GM21737 (cell line): ENCODE measurements around the gene GIMAP6.
"Not testable (repeated sequence)": the region's sequence is repeated elsewhere in the genome, so short reads cannot be mapped to it uniquely, and the experiment has no call there.

Source experiments
- ATAC-seq: cut with Tn5 transposase; IDR thresholded peaks from one replicate; pipeline ENCODE4 v1.9.1; 2021; ENCODE audit warnings: mild to moderate bottlenecking, moderate library complexity; ENCODE audit not compliant: unreplicated experiment

GIMAP6 gene

DNA sequence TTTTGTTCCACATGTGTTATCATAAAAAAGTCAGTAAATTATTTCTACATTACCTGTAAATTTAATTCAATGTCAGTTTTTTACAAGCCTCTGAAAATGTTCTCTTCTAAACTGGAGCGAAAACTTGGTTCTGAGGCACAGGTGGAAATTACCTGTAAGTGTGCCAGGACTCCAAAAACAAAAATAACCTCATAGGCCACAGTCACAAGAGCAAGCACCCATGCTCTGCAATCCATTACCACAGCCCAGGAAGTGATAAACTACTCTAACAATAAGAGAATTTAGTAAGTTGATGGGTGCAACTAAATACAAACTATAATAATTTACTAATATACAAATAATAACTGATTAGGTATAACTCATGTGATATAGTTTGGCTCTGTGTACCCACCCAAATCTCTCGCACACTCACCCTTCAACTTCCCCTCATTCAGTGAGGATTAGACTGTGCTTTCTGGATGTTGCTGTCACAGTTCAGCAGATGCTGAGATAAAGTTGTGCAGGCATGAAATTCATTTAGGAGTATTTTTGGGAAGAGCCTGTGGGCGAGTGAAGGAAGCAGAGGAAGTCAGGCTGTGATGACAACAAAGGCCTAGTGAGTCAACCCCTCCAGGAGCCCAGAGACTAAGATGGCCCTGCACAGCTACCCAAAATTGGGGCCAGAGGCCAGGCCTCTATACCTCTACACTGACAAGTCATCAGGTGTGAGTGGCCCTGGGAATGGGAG, 16.3 kb upstream of the GIMAP6 start:
- no peak for ATAC-seq

DNA sequence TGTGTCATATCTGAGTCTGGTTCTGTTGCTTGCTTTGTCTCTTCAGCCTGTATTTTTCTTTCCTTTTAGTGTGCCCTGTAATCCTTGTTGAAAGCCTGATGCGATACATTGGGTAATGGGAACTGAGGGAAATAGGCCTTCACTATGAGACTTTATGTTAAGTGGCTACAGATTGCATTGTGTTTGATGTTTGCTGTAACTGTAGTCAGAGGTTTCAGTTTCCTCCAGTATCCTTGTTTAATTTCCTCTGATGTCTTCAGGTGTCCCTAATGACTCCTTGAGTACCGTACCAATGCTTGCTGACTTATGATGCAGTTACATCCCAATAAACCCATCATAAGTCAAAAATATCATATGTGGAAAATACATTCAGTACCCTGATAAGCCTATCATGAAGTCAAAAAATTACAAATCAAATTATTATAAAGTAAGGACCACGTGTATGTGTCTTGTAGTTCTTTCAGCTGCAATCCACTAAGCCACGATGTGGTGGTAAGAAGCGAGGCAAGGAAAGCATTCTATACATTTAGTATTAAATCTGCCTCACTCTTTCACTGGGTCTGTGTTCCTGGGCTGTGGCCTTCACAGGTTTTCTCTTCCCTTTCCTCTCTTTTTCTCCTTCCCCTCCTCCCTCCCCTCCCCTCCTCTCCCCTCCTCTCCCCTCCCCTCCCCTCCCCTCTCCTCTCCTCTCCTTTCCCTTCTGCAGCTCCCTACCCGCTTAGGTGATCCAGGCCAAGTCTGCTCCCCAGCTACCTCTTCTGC, 13.3 kb upstream of the GIMAP6 start:
- no peak for ATAC-seq

DNA sequence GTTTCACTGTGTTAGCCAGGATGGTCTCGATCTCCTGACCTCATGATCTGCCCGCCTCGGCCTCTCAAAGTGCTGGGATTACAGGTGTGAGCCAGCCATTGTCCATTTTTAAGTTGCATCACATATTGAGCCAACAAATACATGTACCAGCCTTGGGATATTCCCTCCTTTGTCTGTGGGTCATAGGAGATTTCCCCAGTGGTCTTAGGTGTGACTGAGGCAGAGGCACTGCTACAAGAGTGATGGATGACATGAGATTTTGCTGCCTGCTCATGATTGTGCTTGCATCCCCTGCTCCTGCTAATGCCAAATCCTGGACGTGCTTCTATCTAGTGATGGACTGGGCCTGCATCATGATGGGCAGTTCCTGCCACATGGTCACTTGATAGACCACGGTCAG, 10.7 kb upstream of the GIMAP6 start:
- ATAC-seq: no peak

DNA sequence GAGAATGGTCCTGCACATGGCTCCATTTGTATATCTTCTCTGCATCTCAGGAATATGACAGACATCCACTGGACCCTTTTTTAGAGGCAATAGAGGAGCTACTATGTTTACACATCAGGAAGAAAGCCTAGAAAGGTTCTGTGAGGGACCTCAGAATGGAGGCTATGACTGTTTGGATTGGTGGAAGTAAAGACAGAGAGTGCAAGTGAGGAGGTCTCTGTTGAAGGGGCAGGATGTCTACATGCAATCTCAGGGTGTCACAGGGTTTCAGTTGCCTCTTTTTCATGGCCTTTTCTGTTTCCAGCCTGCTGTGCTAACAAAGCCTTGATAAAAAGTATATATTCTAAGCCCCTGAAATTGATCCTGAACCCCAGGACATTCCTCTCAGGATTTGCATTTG, 9.7 kb upstream of the GIMAP6 start:
- ATAC-seq: no peak

DNA sequence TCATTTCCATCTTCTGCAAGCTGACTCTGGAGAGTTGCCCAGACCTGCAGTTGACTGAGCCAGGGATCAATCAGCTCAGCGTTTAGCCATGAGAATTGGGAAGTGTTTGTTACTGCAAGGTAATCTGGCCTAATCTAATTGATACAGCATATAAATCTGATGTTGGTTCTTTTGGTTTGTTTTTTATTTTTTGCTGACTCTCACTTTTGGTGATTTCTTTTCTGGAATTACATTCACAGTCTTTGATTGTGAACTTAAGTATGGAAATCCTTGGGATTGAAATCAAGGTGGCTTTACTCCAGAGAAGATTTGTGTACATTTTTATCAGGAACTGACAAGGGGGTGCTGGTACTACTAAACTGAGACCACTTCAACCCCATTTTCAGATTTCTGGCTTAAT, 1.7 kb upstream of the GIMAP6 start:
- ATAC-seq: no peak

DNA sequence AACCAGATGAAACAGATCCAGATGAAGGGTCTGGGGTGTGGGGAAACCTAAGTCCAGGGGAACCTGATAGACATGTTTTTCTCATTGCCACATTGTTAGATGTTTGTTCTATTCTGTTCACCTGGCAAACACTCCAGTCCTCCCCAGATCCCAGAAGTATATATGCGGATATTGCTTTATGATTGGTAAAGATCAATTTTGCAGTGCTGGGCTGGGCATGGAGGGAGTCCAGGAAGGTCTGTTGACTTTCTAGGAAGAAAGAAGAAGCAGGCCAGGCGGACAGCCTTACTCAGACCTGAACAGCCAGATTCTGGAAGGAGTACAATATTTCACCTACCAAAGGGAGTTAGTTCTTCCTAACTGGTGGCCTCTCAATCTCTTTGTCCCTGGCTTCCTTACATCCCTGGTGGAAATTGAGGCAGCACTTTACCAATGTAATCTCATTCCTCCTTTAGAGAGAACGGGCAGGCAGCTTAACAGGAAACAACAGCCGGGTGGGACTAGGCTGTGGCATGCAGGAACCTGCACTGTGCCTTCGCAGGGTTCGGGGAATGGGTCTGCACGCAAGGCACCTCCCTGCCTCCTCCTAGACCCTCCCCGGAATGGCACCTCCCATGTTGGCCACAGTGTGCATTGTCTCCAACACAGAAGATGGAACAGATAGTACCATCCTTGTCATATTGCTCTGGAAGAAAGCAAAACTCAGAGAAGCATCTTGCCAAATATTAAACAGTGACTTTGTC, 930 bp downstream of the GIMAP6 start:
- ATAC-seq: no peak

DNA sequence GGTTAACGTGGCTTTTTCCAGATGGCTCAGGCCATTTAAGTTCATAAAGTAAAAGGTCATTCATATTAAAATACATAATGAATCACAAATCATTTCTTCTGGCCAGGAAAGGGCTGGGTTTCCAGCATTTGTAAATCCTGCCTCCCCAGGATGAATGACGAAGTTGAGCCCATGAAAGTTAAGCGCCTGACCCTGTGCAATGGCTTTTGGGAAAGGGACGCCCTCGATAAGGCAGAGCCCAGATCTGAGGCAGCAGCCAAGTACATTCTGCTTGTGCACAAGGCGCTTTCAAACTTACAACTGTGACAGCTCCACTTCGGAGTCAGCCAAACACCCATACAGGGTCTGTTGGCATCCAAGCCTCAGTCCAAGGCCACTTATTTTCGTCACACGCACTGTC, 2.8 kb downstream of the GIMAP6 start:
- ATAC-seq: no peak

DNA sequence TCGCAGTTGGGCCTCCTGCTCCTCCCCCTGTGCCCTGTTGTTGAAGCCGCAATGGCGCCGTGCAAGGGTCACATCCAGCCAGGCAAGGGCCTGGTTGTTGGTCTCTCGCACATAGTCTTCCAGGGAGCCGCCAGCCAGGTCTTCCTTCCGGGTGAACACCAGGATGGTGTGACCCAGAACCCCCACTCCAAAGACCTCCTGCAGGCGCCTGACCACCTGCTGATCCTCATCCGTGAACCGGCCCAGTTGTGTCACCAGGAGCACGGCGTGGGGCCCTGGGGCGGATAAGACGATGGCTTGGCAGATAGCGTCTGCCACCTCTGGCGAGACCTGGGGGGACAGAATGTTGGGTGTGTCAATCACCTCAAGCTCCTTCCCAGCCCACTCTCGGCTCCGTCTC, 4.2 kb downstream of the GIMAP6 start:
- no peak for ATAC-seq

DNA sequence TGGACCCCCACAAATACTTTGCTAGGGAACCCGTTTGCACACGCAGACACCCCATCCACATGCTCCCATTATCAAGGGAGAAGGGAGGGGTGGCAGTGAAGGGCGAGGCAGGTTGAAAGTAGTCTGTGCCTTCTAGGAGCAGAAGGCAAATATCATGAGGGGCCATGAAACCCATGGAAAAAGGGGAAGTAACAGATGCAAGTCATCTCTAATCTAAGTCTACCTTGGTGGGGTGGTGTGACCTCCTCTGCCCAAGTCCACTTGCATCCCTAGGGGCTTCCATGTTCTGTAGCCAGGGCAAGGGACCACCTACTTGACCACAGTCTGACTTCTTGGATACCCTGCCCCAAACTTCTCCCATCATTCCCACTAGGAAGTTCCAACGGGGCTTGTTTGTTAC, 5.5 kb downstream of the GIMAP6 start:
- ATAC-seq: no peak

DNA sequence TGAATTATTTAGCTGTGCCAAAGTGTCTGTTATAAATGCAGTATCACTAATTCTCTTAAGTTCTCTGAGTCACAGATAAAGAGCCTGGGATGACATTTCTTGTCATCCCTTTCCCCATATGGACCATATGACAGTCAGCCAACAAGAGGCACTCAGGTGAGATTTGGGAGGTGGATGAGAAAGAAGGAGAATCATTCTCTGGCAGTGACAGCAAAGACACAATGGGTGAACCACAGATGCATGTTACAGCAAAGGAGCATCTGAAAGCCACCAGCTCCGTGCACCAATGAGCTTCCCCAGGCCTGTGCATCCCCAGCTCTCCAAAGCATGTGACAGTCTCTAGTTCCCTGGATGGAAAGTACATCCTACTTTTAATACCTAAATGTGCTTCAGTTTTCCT, 10.8 kb downstream of the GIMAP6 start:
- no peak for ATAC-seq

DNA sequence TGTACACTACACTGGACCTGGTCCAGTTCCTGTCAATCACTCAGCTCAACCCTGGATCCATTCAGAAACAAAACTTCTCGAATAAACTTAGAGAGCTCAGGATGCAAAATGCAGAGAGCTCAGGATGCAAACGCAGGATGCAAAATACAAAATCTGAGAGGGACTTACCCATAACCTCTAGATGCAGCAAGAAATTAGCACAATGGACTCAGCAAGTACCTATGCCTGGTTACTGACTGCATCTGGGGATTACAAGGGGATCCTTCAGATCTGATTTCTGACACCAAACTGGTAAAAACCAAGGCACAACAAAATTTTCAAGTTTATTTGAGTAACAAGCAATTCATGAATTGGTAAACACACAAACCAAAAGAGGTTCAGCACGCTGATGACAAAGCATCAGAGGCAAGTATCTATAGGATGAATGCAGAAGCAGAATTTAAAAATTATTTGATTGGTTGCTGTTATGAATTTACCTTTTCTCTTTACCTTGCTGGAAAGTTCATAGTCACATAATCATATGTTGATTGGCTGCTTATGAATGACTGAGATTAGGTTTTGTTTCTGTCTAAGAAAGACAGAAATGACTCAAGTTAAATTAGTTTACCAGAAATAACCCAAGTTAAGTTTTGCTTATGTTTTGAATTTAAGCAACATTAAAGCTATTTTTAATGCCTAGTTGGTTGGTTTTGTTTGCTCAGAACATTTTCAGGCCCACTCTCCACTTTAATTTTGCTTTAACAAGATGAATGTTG, 11.4 kb downstream of the GIMAP6 start:
- no peak for ATAC-seq

DNA sequence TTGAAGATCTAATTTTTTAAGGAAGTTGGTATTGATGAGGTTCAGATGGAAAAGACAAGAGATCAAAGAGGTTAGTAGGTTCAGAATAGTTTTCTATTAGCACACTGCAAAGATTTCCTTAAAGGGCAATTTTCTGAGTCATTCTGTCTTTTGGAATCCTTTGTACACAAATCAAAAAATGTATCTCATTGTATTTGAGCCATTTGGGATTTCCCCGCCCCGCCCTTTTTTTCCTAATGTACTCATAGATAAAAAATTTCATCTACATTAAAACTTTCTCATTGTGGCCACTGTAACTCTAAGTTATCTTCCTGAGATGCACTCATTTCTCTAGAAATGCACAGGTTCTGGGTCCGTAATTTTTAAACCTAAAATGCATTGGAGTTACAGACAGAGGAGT, 12.1 kb downstream of the GIMAP6 start:
- no peak for ATAC-seq

DNA sequence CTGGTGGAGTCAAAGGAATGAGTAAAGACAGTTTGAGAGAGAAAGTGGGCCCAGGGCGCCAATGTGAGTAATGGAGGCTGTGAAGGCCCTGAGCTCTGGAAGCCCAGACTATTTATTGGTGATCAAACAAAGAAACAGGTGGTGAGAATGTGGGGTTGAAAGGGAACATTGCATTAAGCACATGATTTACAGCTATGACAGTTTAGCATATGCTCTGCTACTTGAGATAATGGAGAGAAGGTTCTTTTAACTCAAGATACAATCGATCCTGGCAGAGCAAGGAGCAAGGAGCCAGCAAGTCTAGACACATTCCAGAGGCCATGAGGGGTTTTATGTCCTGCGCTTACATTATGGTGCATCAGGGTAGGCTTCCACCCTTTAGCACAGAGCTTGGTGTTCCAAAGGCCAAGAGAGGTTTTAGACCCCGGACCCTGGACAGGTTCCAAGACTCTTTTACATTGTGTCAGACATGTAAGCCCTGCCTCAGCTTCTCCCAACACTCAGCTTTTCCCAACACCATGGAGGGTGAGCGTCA, 16.9 kb downstream of the GIMAP6 start:
- not testable (repeated sequence) for ATAC-seq

DNA sequence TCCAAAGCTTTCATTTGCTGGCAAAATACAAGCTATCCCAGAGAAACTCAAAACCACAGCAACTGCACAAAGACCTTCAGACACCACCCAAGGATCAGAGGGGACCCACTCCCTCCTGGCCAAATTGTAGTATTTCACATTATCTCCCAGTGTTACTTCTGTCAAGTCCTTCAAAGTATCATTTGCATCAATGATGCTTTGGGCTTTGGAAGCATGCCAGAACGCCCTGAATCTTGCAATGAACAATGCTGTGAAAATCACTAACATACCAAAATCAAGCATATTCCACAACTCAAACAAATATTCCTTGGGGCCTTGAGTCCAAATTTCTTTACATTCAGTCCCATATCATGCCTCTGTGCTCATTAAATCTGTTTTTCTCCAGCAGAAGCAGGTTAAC, 17.8 kb downstream of the GIMAP6 start:
- not testable (repeated sequence) for ATAC-seq

DNA sequence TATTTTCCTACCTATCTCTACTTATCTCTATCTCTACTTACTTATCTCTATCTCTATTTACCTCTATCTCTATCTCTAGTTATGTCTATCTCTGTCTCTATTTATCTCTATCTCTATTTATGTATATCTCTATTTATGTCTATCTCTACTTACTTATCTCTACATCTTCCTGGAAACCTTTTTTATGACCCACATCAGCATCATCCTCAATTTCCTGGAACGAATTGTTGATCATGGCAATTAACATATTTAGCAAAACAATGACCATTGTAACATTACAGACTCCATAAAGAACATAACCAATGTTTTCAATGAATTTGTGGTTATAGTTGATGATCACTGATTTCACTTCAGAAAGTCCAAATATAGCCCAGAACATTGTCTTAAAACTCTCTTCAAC, 18.3 kb downstream of the GIMAP6 start:
- no peak for ATAC-seq

DNA sequence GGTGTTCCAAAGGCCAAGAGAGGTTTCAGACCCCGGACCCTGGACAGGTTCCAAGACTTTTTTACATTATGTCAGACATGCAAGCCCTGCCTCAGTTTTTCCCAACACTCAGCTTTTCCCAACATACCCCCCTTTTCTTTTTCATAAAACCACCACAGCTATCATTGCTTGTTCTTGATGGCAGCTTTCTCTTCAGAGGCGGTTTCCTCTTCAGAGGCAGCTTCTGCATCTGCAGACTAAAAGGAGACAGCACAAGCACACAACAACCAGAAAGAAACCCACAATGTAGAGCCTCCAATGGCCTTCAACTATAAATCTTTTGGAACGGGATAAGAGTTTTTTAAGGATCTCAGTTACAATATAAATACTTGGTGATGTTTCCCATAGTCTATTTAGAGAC, 19.3 kb downstream of the GIMAP6 start:
- ATAC-seq: no peak

DNA sequence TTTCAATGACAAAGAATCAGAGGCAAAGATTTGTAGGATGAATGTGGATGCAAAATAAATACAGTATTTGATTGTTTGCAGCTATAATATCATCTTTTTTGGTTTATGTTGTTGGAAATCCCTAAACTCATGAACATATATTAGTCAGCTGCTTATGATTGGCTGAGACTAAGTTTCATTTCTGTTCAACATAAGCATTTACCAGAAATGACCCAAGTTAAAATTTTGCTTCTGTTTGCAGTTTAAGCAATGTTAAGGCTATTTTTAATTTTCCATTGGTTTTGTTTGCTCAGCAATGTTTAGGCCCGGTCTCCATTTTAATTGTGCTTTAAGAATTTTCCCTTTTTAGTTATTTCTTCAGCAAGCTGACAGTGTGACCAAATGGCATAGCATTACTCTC, 22.0 kb downstream of the GIMAP6 start:
- ATAC-seq: no peak

DNA sequence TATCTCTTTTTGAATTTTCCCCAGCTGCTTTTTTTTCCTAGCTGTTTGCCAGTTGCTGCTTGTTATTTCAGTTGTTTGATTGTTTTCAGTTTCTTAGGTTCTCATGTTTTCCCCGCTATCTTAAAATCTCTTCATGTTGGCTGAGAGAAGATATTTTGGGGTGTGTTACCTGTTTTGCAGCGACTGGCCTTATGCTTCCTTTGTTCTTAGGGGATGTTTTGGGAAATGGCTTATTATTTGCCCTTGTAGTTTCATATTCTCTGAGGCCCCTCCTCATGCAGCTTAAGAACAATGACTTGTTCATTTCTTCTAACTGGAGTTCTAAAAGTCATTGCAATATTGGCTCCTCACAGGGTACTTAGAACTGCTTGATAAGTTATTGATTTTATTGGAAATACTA, 28.6 kb downstream of the GIMAP6 start:
- not testable (repeated sequence) for ATAC-seq

DNA sequence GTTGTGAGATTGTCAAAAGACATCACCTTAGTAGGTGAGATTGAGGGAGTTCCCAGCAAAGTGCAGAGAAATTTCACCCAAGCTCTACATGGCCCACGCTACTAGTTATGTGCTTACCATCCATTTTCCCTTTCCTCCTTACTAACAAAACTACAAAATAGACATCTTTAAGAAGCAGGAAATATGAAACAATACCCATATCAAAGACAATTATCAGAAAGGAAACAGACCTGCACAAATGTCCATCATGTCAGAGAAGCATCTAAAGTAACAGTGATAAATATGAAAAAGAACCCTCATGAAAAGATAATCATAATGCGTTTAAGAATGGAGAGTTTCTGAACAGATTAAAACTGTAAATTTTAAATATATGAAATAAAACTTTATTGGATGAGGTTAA, 36.8 kb downstream of the GIMAP6 start:
- ATAC-seq: no peak

DNA sequence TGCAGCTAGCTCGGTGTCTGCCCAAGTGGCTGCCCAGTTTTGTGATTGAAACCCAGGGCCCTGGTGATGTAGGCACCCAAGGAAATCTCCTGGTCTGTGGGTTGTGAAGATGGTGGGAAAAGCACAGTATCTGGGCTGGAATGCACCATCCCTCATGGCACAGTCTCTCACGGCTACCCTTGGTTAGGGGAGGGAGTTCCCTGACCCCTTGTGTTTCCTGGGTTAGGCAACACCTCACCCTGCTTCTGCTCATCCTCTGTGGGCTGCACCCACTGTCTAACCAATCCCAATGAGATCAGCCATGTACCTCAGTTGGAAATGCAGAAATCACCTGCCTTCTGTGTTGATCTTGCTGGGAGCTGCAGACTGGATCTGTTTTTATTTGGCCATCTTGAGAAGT, 37.4 kb downstream of the GIMAP6 start:
- no peak for ATAC-seq

DNA sequence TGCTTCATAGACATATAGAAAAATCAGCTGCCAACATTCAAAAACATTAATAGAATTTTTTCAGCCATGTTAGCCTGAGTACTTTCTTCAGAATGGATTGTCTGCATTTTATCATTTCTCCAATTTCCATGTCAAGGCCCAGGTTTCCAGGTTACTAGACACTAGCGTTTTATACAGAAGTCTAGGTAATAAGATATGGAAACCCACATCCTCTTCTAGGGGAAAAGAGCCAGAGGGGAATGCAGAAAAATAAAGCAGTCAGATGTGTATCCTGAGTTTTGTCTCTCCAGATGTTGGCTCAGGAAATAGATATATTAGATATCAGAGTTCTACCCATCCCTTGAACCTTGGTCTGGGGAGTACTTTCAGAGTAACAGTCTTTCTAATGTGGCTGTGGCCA, 44.6 kb downstream of the GIMAP6 start:
- no peak for ATAC-seq
